HG02970 (cell line): ENCODE data around the gene CDH4.

Experiments used
- ATAC-seq: cut with Tn5 transposase; IDR thresholded peaks from one replicate; pipeline ENCODE4 v1.9.1; 2021; ENCODE audit warnings: mild to moderate bottlenecking, moderate library complexity, moderate number of reproducible peaks; ENCODE audit not compliant: unreplicated experiment, low FRiP score

Gene CDH4

GRCh38 chr20:61761453-61762166 is 509.5 kb downstream of the CDH4 start:
- ATAC-seq = no peak

DNA sequence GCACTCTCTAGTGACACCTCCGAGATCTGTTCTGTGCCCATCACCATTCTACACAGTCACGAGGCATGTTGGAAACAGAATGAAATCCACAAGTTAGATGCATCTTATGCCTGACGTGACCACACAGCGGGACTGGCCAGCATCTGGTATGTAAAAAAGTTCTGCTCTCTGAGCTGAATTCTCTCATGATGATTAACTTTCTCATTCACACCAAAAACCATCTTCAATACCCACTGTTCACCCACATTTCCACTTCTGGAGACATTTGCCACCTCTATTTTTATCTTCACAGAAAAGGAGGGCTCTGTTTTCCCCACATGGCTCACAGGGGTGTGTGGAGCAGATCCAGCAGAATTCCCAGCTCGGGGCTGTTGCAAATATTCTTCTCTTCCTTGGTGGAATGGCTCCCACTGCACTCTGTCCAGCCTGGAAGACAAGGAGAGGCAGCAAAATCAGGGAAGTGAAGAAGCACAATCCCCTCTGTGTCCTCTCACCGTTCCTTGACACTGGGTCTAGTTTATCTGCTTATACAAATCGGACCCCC is 510.2 kb downstream of the CDH4 start:
- no peak for ATAC-seq

DNA sequence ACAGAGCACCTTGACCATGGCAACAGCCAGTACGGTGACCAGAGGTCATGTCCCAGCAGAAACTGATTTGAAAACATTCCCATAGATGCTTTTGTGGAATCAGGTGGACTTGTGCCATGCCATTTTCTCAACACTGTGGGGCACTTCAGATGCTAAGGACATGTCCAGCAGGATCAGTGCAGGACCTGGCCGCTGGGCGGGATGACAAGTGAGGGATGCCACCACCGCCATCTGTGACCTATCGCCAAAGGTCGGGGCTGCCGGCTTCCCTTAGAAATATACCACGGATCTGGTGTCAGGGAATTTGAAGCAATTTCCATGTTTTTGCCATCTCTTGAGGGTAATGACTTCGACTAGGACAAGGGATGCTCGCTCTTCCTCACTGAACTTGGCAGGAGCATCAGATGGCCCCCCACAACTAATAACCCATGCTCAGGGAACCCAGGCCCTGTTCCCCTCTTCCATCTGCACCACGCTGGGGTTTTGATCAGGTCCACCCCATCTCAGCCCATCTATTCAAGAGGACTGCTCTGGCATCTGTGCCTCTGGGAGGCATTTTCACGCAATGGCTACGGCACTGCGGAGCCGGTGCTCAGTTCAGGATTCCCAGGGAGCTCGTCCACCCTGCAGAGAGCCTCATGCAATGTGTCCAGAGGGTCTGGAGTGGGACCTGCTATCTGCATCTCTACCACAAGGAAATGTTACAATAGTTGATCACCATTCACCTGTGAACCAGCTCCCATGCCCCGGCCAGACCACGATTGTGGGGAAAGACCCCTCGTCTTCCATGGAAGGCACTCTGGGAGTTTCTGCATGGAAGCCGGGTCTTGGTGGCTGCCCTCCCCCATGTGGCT is 511.1 kb downstream of the CDH4 start:
- no peak for ATAC-seq

- ATAC-seq = no peak
These were observed 511.8 kb downstream of the CDH4 start for GRCh38 chr20:61763740-61764400.

DNA sequence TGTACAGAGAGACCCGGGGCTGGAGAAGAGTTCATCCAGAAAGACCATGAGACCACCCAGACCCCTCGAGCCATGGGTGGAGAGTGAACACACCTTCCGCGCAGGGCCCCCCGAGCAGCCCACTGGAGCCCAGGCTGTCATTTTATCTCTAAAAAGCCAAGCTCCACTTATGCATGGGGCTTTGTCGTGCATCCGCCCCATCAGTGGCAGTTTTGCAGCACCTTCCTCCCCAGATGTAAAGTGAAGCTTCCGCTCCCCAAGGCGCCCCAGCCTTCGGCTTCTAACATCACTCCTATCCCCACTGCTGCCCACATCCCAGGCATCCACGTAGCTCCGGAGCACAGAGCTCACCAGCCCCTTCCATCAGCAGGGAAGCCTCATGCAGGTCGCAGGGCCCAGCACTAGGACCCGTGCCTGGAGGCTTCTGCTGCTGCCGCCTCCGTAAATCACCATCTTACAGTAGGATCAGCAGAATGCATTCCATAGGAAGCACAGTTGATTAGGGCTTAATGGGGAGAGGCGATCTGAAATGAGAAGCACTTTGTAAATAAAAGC is 512.5 kb downstream of the CDH4 start:
- no peak for ATAC-seq

- no peak for ATAC-seq
These were observed 513.2 kb downstream of the CDH4 start for GRCh38 chr20:61765081-61765870.

- no peak for ATAC-seq
These were observed 514.0 kb downstream of the CDH4 start for GRCh38 chr20:61765871-61766654.

- no peak for ATAC-seq
These were observed 515.0 kb downstream of the CDH4 start for GRCh38 chr20:61766921-61767610.

GRCh38 chr20:61767761-61768494 is 515.9 kb downstream of the CDH4 start:
- ATAC-seq = no peak

DNA sequence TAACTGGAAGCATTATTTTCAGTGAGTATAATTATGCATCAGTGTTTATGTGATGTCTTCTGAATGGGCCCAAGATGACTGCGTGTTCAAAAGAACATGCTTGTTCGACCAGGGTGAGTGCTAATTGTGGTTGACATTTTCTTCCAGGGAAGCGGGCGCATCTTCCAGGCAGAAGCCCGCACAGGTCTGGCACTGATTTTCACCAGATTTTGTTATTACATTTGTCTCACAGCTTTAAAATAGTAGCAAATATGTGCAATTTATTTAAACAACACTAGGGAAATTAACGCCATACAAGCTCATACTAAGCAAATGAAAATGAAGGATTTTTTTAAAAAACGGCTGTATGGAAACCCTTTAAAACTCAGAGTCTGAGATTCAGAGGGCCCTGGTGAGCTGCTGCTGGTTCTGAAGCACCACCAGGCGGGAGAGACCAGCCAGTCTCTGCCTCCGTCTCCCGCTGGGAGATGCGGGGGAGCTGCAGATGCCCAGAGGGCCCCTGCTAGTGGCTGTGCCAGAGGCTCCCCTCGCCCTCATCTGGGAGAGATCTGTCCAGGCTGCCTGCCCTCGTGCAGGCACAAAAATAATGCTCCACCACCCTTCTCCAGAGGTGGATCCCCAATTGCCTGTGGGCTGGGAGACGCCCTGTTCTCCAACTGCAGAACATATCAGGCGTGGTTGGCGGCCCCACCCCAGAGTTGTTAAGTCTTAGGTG is 516.7 kb downstream of the CDH4 start:
- no peak for ATAC-seq

GRCh38 chr20:61769286-61769832 is 517.3 kb downstream of the CDH4 start:
- no peak for ATAC-seq

DNA sequence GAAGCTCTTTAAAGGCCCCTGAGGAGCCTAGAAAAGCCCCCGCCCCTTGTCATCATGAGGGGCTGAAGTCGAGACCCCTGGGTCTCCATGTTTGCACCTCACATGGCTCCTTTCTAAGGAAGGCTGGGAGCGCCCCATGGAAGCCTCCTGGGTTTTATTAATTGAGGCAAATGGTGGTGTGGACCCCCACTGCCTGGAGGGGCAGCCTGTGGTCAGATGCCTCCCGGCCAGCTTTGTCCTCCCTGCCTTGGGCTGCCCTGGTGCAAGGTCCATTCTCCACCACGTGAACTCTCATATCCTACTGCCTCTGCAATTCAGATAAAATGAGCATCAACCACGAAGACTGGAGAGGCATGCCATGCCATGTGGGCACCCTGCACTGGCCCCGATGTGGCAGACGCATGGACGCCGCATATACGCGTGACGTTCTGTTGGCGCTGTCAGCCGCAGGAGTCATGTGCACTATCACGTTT is 518.1 kb downstream of the CDH4 start:
- no peak for ATAC-seq

DNA sequence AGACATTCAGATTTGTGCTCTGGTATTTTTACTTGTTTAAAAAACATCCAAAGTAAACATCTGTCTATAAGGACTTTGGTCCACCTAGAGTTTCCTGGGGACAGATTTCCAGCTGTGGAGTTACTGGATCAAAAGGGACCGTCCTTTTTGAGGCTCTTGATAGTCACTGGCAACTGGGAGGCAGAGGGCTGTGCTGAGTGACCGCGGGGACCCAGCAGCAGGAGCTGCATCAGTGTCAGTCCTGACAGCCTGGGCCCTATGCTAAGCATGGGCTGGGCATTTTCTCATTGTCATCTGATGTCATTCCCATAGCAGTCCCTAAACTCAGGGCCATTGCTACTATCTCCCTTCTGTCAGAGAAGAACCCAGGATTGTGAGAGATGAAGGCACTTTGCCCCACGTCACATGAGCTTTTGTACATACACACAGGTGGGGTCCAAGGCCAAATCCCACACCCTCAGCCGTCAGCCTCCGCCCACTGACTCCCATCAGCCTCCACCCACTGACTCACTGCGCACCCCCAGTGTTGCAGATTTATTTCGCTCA is 519.8 kb downstream of the CDH4 start:
- ATAC-seq = no peak

DNA sequence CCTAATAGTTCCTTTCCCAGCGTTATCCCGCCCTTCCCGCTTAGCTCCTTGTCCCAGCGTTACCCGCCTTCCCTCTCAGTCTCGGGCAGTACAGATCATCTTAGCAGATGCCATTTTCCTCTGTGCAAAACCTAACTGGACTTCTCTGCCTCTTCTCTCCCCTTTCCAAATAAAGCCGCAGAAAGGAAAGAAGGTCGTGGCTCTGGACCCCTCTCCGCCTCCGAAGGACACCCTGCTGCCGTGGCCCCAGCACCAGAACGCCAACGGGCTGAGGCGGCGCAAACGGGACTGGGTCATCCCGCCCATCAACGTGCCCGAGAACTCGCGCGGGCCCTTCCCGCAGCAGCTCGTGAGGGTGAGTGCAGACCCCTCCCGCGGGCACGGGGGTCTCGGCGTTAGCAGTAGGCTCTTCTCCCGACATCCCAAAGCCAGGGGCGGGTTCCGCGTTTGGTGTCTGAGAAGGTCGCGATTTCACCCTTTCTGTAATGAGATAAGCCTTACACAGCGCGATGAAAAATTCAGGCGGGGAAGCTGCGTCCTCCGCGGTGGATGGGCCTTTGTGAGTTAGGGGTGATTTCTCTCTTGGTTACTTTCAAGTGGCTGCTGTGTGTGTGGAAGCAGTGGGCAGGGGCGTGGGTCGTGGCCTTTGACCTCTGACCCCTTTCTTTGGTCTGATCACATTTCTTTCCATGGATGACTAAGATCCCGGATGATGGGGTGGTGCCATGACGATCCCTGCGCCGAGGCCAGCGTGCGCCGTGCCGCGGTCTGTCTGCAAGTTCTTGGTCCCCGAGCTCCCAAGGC is 521.0 kb downstream of the CDH4 start:
- ATAC-seq = no peak

DNA sequence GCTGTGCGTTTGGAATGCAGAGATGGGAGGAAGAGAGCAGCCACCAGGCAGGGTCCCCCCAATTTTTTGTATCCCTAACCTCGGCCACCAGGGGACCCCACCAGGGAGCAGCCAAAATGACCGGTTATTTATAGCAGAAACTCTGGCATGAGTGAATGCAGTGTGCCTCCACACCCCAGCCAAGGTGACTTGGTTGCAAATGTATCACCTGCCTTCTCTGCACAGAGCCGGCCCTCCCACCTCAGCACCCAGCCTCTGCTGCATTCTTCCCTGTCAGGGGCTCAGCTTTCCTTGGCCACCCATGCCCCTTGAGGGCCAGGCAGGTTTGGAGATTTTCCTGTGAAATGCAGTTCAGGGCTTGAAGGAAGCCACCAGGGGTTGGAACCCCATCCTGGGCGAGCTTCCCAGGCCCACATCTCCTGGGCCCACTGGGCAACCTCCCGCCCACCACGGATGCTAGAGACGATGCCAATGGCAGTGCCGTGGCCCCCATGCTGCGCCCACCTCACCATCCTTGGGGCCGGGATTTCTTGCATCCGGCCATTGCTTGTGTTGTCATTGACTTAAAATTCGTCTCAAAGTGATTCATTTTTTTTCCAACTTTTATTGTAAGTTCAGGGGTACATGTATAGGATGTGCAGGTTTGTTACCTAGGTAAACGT is 522.0 kb downstream of the CDH4 start:
- no peak for ATAC-seq
